GM23338 (cell line): Measurements from ENCODE around the gene CPEB3. TPM values are rescaled to one million over a fixed set of nuclear protein-coding genes. Genes with fewer than 3 reads are reported as not detected.

ENCODE experiments used
- ATAC-seq: fragments of 200-7000 bp; cut with Tn5 transposase; 3 replicates; pipeline ENCODE4 v1.9.1; 2020
- DNase-seq: peaks from one replicate; pipeline ENCODE4 v3.0.0-alpha.2; 2015; ENCODE audit warnings: low spot score
- H2AFZ ChIP-seq: fragments of 200-600 bp; sonication (generic); 2 replicates; pipeline ENCODE4 v1.8.0; 2016; ENCODE audit warnings: antibody characterized with exemption, mild to moderate bottlenecking, moderate library complexity
- H3F3A ChIP-seq: fragments of 200-600 bp; sonication (generic); replicated peaks from 2 replicates; pipeline ENCODE4 v1.8.0; 2017; ENCODE audit warnings: antibody characterized with exemption, mixed run types, low read depth
- H3K27ac ChIP-seq: fragments of 200-600 bp; sonication (generic); 2 replicates; pipeline ENCODE4 v1.6.1; 2016; ENCODE audit warnings: low read depth
- H3K27me3 ChIP-seq: fragments of 200-600 bp; sonication (generic); 2 replicates; pipeline ENCODE4 v1.8.0; 2016; ENCODE audit warnings: mild to moderate bottlenecking, mixed run types, moderate library complexity; ENCODE audit not compliant: insufficient read depth
- H3K36me3 ChIP-seq: fragments of 200-600 bp; sonication (generic); 2 replicates; pipeline ENCODE4 v1.8.0; 2016; ENCODE audit warnings: mild to moderate bottlenecking; ENCODE audit not compliant: insufficient read depth
- H3K4me1 ChIP-seq: fragments of 200-600 bp; sonication (generic); 2 replicates; pipeline ENCODE4 v1.8.0; 2016; ENCODE audit warnings: mild to moderate bottlenecking, moderate library complexity; ENCODE audit not compliant: insufficient read depth
- H3K4me2 ChIP-seq: fragments of 200-600 bp; sonication (generic); 2 replicates; pipeline ENCODE4 v1.7.1; 2017; ENCODE audit warnings: mixed run types
- H3K4me3 ChIP-seq: fragments of 200-600 bp; sonication (generic); 2 replicates; pipeline ENCODE4 v1.6.1; 2016; ENCODE audit warnings: mixed run types
- H3K79me2 ChIP-seq: fragments of 200-600 bp; sonication (generic); replicated peaks from 2 replicates; pipeline ENCODE4 v1.8.0; 2017; ENCODE audit warnings: mild to moderate bottlenecking; ENCODE audit not compliant: insufficient read depth
- H3K9me2 ChIP-seq: fragments of 200-600 bp; sonication (generic); 2 replicates; pipeline ENCODE4 v1.8.0; 2017; ENCODE audit not compliant: insufficient read depth
- H4K20me1 ChIP-seq: fragments of 200-600 bp; sonication (generic); replicated peaks from 2 replicates; pipeline ENCODE4 v1.8.0; 2017; ENCODE audit warnings: mild to moderate bottlenecking; ENCODE audit not compliant: insufficient read depth
- H3K27ac Mint-ChIP-seq: 2 replicates; pipeline ENCODE4 v1.8.0; 2020; ENCODE audit warnings: inconsistent platforms, mild to moderate bottlenecking, moderate library complexity, mixed read lengths
- H3K27me3 Mint-ChIP-seq: 3 replicates; pipeline ENCODE4 v1.8.0; 2022; ENCODE audit warnings: low read depth, mild to moderate bottlenecking, moderate library complexity, mixed read lengths, inconsistent platforms; ENCODE audit not compliant: insufficient read depth, poor library complexity
- H3K36me3 Mint-ChIP-seq: 3 replicates; pipeline ENCODE4 v1.8.0; 2021; ENCODE audit warnings: low read depth, mild to moderate bottlenecking, inconsistent platforms, moderate library complexity, mixed read lengths
- H3K4me1 Mint-ChIP-seq: 3 replicates; pipeline ENCODE4 v1.8.0; 2020; ENCODE audit warnings: mild to moderate bottlenecking, inconsistent platforms, mixed read lengths
- H3K4me3 Mint-ChIP-seq: 3 replicates; pipeline ENCODE4 v1.8.0; 2021; ENCODE audit warnings: moderate library complexity, mild to moderate bottlenecking, inconsistent platforms, mixed read lengths
- H3K9me3 Mint-ChIP-seq: 3 replicates; pipeline ENCODE4 v1.8.0; 2020; ENCODE audit warnings: moderate library complexity, mild to moderate bottlenecking, inconsistent platforms, mixed read lengths
- CREB1 ChIP-seq: fragments of 250-450 bp; sonication (Bioruptor Pico); IDR thresholded peaks from 2 replicates; pipeline ENCODE4 v1.5.0; 2020; ENCODE audit warnings: low read depth, mild to moderate bottlenecking, moderate library complexity
- CTCF ChIP-seq, 2 experiments: fragments of 200-600 bp in 1 of 2; sonication (generic) in 1 of 2; conservative IDR thresholded peaks; 2 replicates each; pipeline versions ENCODE4 v1.5.1 to v1.6.1; 2016 to 2017; ENCODE audit warnings: antibody characterized with exemption in 2 of 2, low read depth in 2 of 2, mild to moderate bottlenecking in 2 of 2, moderate library complexity in 1 of 2
- ETS1 ChIP-seq: IDR thresholded peaks from 2 replicates; pipeline ENCODE4 v1.6.1; 2016; ENCODE audit warnings: antibody characterized with exemption
- EZH2 ChIP-seq: fragments of 200-600 bp; sonication (generic); IDR thresholded peaks from one replicate; pipeline ENCODE4 v1.8.0; 2017; ENCODE audit warnings: antibody characterized with exemption, mild to moderate bottlenecking, low read depth; ENCODE audit not compliant: unreplicated experiment
- EZH2phosphoT487 ChIP-seq: fragments of 200-600 bp; sonication (generic); IDR thresholded peaks from one replicate; pipeline ENCODE4 v1.8.1; 2018; ENCODE audit warnings: antibody characterized with exemption; ENCODE audit not compliant: unreplicated experiment
- JUNB ChIP-seq: IDR thresholded peaks from one replicate; pipeline ENCODE4 v1.6.1; 2016; ENCODE audit warnings: antibody characterized with exemption; ENCODE audit not compliant: unreplicated experiment
- NANOG ChIP-seq: IDR thresholded peaks from 2 replicates; pipeline ENCODE4 v1.6.1; 2016; ENCODE audit warnings: antibody characterized with exemption, borderline replicate concordance
- POLR2AphosphoS5 ChIP-seq: IDR thresholded peaks from 2 replicates; pipeline ENCODE4 v1.6.1; 2016; ENCODE audit warnings: antibody characterized with exemption, low read depth
- STAT1 ChIP-seq: IDR thresholded peaks from one replicate; pipeline ENCODE4 v1.6.1; 2016; ENCODE audit warnings: antibody characterized with exemption; ENCODE audit not compliant: unreplicated experiment
- ZNF462 ChIP-seq: fragments of 250-450 bp; sonication (Bioruptor Pico); IDR thresholded peaks from 2 replicates; pipeline ENCODE4 v1.5.0; 2020; ENCODE audit warnings: mild to moderate bottlenecking, moderate library complexity
- polyA plus RNA-seq: library from polyadenylated mRNA; unstranded; fragments of >200 nt; fragmentation: Nextera tagmentation; extraction: Ambion mirVana; gene quantifications from 2 replicates; pipeline ENCODE4 v1.2.1, GENCODE V29; 2016
- total RNA-seq: library from RNA; depleted of rRNA; stranded (reverse); fragments of >200 nt; shearing (Covaris generic); gene quantifications from 2 replicates; pipeline ENCODE4 v1.2.3, GENCODE V29; 2014
- TF ChIP-seq, protein P1 (sequence below): IDR thresholded peaks from one replicate; pipeline ENCODE4 v1.6.1; 2018; ENCODE audit warnings: antibody characterized with exemption; ENCODE audit not compliant: unreplicated experiment

CPEB3 gene
- total and polyA plus RNA-seq, 2 experiments from 2014 or later, result 0.74 to 1.9 TPM

- no peak for TF ChIP-seq ETS1
- TF ChIP-seq EZH2, result no peak
- TF ChIP-seq CREB1, result no peak
- no peak for TF ChIP-seq ZNF462 (CRISPR knock-in tag)
- TF ChIP-seq EZH2phosphoT487, result no peak
Observed at GRCh38 chr10:92274071-92274470, 16.8 kb downstream of the CPEB3 start (continued).

GRCh38 chr10:92268748-92269147 is 22.1 kb downstream of the CPEB3 start:
- H3K9me3 Mint-ChIP-seq, result no peaks in the 10 kb centered on the region
- Histone ChIP-seq H3K9me2 (no peaks in the 10 kb centered on the region), H3K4me2 (no peak overlapping the region), H3F3A (no peaks in the 10 kb centered on the region), H3K4me3 (no peak overlapping the region), H2AFZ (no peak overlapping the region), H3K4me1 (no peaks in the 10 kb centered on the region), H4K20me1 (no peaks in the 10 kb centered on the region; the same call in none of the 2 replicates), H3K36me3 (no peaks in the 10 kb centered on the region), H3K79me2 (no peaks in the 10 kb centered on the region), H3K27ac (no peak overlapping the region), H3K27me3 (no peaks in the 10 kb centered on the region)
- no peak for ATAC-seq
- H3K36me3 Mint-ChIP-seq, result no peaks in the 10 kb centered on the region
- TF ChIP-seq, protein P1, sequence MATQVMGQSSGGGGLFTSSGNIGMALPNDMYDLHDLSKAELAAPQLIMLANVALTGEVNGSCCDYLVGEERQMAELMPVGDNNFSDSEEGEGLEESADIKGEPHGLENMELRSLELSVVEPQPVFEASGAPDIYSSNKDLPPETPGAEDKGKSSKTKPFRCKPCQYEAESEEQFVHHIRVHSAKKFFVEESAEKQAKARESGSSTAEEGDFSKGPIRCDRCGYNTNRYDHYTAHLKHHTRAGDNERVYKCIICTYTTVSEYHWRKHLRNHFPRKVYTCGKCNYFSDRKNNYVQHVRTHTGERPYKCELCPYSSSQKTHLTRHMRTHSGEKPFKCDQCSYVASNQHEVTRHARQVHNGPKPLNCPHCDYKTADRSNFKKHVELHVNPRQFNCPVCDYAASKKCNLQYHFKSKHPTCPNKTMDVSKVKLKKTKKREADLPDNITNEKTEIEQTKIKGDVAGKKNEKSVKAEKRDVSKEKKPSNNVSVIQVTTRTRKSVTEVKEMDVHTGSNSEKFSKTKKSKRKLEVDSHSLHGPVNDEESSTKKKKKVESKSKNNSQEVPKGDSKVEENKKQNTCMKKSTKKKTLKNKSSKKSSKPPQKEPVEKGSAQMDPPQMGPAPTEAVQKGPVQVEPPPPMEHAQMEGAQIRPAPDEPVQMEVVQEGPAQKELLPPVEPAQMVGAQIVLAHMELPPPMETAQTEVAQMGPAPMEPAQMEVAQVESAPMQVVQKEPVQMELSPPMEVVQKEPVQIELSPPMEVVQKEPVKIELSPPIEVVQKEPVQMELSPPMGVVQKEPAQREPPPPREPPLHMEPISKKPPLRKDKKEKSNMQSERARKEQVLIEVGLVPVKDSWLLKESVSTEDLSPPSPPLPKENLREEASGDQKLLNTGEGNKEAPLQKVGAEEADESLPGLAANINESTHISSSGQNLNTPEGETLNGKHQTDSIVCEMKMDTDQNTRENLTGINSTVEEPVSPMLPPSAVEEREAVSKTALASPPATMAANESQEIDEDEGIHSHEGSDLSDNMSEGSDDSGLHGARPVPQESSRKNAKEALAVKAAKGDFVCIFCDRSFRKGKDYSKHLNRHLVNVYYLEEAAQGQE, result no peak
- no peak for TF ChIP-seq CTCF (conservative IDR thresholded peaks at IDR 0.05; ENCODE audit: low read depth in 2 of 2)
- no peak for TF ChIP-seq POLR2AphosphoS5
- TF ChIP-seq NANOG, result no peak
- TF ChIP-seq STAT1, result no peak
- no peak for TF ChIP-seq ETS1
- no peak for TF ChIP-seq EZH2
- TF ChIP-seq JUNB, result no peak
- TF ChIP-seq EZH2phosphoT487, result no peak
- no peak overlapping the region for H3K27ac Mint-ChIP-seq
- no peak for DNase-seq
- H3K27me3 Mint-ChIP-seq, result no peaks in the 10 kb centered on the region
- H3K4me1 Mint-ChIP-seq, result no peaks in the 10 kb centered on the region
- H3K4me3 Mint-ChIP-seq, result no peak overlapping the region
